Measurements from ENCODE around the gene XBP1. TPM values are rescaled to one million over a fixed set of nuclear protein-coding genes. Genes with fewer than 3 reads are reported as not detected.

XBP1 gene
- total RNA-seq, 6 experiments from 2014 or later: 106 to 115 (median 111) TPM

DNA sequence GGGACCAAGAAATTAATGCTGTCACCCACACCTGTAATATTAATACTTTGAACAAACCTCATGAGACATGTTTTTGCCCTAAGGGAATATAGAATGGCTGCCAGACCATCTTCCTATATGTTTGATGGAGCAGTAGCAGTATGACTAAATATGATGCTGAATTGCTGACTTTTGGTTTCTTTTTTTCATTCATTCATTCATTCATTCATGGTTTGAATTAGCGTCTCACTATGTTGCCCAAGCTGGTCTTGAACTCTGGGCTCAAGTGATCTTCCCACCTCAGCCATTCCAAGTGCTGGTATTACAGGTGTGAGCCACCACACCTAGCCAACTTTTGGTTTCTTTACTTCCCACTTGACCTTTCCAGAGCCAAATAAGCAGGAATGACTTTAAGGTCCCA is 20.1 kb downstream of the XBP1 start:
- H3K4me1 Mint-ChIP-seq (ENCODE audit: low read depth): peaks cover 11% of the 10 kb centered on the region
- no peak for DNase-seq
- no peaks in the 10 kb centered on the region for H3K9me3 Mint-ChIP-seq
- no peak overlapping the region for H3K4me3 Mint-ChIP-seq
- peaks cover 10% of the 10 kb centered on the region for H3K36me3 Mint-ChIP-seq (ENCODE audit: low read depth)
- no peaks in the 10 kb centered on the region for H3K27me3 Mint-ChIP-seq (ENCODE audit: insufficient read depth)
- no peak overlapping the region for H3K27ac Mint-ChIP-seq
- TF ChIP-seq, protein P1, sequence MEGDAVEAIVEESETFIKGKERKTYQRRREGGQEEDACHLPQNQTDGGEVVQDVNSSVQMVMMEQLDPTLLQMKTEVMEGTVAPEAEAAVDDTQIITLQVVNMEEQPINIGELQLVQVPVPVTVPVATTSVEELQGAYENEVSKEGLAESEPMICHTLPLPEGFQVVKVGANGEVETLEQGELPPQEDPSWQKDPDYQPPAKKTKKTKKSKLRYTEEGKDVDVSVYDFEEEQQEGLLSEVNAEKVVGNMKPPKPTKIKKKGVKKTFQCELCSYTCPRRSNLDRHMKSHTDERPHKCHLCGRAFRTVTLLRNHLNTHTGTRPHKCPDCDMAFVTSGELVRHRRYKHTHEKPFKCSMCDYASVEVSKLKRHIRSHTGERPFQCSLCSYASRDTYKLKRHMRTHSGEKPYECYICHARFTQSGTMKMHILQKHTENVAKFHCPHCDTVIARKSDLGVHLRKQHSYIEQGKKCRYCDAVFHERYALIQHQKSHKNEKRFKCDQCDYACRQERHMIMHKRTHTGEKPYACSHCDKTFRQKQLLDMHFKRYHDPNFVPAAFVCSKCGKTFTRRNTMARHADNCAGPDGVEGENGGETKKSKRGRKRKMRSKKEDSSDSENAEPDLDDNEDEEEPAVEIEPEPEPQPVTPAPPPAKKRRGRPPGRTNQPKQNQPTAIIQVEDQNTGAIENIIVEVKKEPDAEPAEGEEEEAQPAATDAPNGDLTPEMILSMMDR (IDR thresholded peaks at IDR 0.05): no peak

- Mint-ChIP-seq H3K9me3 (no peaks in the 10 kb centered on the region), H3K27ac (no peak overlapping the region), H3K27me3 (ENCODE audit: insufficient read depth) (no peaks in the 10 kb centered on the region), H3K36me3 (ENCODE audit: low read depth) (peaks cover 13% of the 10 kb centered on the region), H3K4me3 (no peak overlapping the region), H3K4me1 (ENCODE audit: low read depth) (peaks cover 12% of the 10 kb centered on the region)
- no peak for DNase-seq
- TF ChIP-seq, protein P1 (IDR thresholded peaks at IDR 0.05): no peak
Observed at GRCh38 chr22:28779833-28780232, 20.5 kb downstream of the XBP1 start.

GRCh38 chr22:28774378-28774777 is 26.0 kb downstream of the XBP1 start:
- peak overlapping the region; percentile 56 for H3K27ac Mint-ChIP-seq
- H3K4me3 Mint-ChIP-seq: peak overlapping the region; percentile 91
- no peaks in the 10 kb centered on the region; the same call in none of the 2 replicates for H3K9me3 Mint-ChIP-seq
- DNase-seq: no peak
- TF ChIP-seq, protein P1 (IDR thresholded peaks at IDR 0.05): no peak
- peaks cover 2% of the 10 kb centered on the region for H3K27me3 Mint-ChIP-seq (ENCODE audit: insufficient read depth)
- H3K4me1 Mint-ChIP-seq (ENCODE audit: low read depth): peaks cover 18% of the 10 kb centered on the region
- H3K36me3 Mint-ChIP-seq (ENCODE audit: low read depth): peaks cover 16% of the 10 kb centered on the region

DNA sequence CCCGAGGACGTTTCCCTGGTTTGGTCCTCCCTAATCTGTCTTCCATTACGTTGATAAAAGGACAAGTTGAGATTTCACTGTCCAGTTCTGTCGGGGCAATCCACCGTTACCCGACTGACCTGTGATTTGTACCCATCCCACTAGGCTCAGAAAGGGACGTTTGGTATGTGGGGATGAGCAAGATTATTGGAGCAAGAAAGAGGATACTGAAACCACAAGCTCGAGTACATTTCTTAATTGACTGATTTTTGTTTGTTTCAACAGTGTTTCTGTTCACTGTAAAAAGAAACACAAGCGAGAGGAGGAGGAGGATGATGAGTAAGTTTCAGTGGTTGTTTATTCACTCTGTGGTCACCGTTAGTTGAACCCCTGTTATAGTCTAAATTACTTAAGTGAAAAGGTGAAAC is 26.9 kb downstream of the XBP1 start:
- peak overlapping the region; percentile 91 for H3K4me3 Mint-ChIP-seq
- DNase-seq: peak; percentile 74
- H3K36me3 Mint-ChIP-seq (ENCODE audit: low read depth): peaks cover 16% of the 10 kb centered on the region

DNA sequence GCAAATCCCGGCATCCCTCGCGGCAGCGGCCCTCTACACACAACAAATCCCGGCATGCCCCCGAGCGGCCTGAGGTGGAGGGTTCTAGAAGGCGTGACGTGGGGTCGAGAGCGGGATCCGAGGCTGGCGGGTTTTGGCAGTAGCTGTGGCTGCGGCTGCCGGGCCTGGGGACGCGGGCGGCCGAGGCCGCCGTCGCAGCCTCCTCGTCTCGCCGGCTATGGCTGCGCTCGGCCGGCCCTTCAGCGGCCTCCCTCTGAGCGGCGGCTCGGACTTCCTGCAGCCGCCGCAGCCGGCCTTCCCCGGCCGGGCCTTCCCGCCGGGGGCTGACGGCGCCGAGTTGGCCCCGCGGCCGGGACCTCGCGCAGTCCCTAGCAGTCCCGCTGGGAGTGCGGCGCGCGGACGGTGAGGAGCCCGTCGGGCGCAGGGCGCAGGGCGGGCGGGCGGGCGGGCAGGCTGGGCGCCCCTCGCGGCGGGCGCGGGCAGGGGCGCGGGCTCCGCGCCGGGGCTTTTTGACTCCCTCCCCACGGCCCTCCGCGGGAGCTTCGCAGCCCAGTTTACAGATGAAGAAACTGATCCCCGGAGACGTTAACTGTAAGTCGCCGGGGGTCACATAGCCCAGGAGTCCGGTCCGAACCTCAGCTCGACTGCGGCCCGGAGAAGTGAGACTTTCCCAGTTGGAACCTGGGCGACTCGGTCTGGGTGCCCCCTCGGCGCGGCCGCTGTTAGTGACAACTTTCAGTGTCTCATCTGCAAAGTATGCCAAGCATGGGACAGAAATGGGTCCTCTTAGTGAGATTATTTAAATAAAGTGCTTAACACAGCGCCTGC is 27.5 kb downstream of the XBP1 start, which contains the start of gene CCDC117:
CCDC117 (plus strand) TSS at position 63 of the 828 bp plus-strand sequence; CDS start at position 218, 155 bp downstream.
- Mint-ChIP-seq H3K4me1 (ENCODE audit: low read depth) (peaks cover 18% of the 10 kb centered on the region), H3K36me3 (ENCODE audit: low read depth) (peaks cover 16% of the 10 kb centered on the region), H3K9me3 (peaks cover 7% of the 10 kb centered on the region), H3K4me3 (peak within 1 kb of the TSS; percentile 91), H3K27me3 (ENCODE audit: insufficient read depth) (peaks cover 2% of the 10 kb centered on the region), H3K27ac (peak within 1 kb of the TSS; percentile 91)
- peak; percentile 87 for DNase-seq
- TF ChIP-seq, protein P1 (IDR thresholded peaks at IDR 0.05): peak; percentile 6; the same call in 1 of the 2 replicates

More for the DNA sequence above, 26.9 kb downstream of the XBP1 start:
- TF ChIP-seq, protein P1 (IDR thresholded peaks at IDR 0.05): no peak
- H3K27ac Mint-ChIP-seq: peak overlapping the region; percentile 91
- peaks cover 7% of the 10 kb centered on the region for H3K9me3 Mint-ChIP-seq
- H3K4me1 Mint-ChIP-seq (ENCODE audit: low read depth): peaks cover 18% of the 10 kb centered on the region
- H3K27me3 Mint-ChIP-seq (ENCODE audit: insufficient read depth): peaks cover 2% of the 10 kb centered on the region
